PC-3 (cell line): ENCODE measurements around the gene MED8. TPM values are rescaled to one million over a fixed set of nuclear protein-coding genes. Genes with fewer than 3 reads are reported as not detected.

ENCODE experiments used
- ATAC-seq: fragments of 200-7000 bp; cut with Tn5 transposase; 2 replicates; pipeline ENCODE4 v1.9.1; 2020; ENCODE audit warnings: mild to moderate bottlenecking, moderate library complexity
- BruUV-seq: library from RNA; stranded (reverse); fragments of 400-500 nt; replicated peaks from 2 replicates; lab custom pipeline; 2021; lab: Mats Ljungman, UMichigan
- CTCF ChIA-PET: fragments of 300-600 bp; sonication (Branson Sonifier 250); formaldehyde crosslinking; loops from one replicate; lab custom pipeline; 2022; ENCODE audit warnings: antibody characterized with exemption; lab: Charles Lee
- POLR2A ChIA-PET: fragments of 300-600 bp; sonication (Branson Sonifier 250); formaldehyde crosslinking; loops from one replicate; lab custom pipeline; 2022; ENCODE audit warnings: antibody characterized with exemption; ENCODE audit not compliant: unreplicated experiment; lab: Charles Lee
- DNase-seq: peaks from one replicate; pipeline ENCODE4 v3.0.0-alpha.2; 2015
- H2AFZ ChIP-seq: fragments of 300-600 bp; sonication (generic); 2 replicates; pipeline ENCODE4 v1.6.0; 2016; ENCODE audit warnings: antibody characterized with exemption, low read length
- H3F3A ChIP-seq: fragments of 300-600 bp; sonication (generic); one replicate; pipeline ENCODE4 v1.6.0; 2017; ENCODE audit warnings: antibody characterized with exemption, low read length, control low read depth, mild to moderate bottlenecking; ENCODE audit not compliant: unreplicated experiment
- H3K27ac ChIP-seq: fragments of 300-600 bp; sonication (generic); 2 replicates; pipeline ENCODE4 v1.5.1; 2016; ENCODE audit warnings: mild to moderate bottlenecking, low read length
- H3K27me3 ChIP-seq: fragments of 300-600 bp; sonication (generic); 2 replicates; pipeline ENCODE4 v1.6.1; 2016; ENCODE audit warnings: low read length, mixed read lengths
- H3K36me3 ChIP-seq: fragments of 300-600 bp; sonication (generic); 2 replicates; pipeline ENCODE4 v1.6.1; 2016; ENCODE audit warnings: low read depth, mixed run types, low read length, mixed read lengths
- H3K4me1 ChIP-seq: fragments of 300-600 bp; sonication (generic); 2 replicates; pipeline ENCODE4 v1.5.1; 2016; ENCODE audit warnings: low read length; ENCODE audit not compliant: insufficient read depth
- H3K4me2 ChIP-seq: fragments of 300-600 bp; sonication (generic); 2 replicates; pipeline ENCODE4 v1.6.0; 2016; ENCODE audit warnings: low read length
- H3K4me3 ChIP-seq: fragments of 300-600 bp; sonication (generic); 2 replicates; pipeline ENCODE4 v1.5.1; 2016; ENCODE audit warnings: mild to moderate bottlenecking, low read length, mixed read lengths
- H3K79me2 ChIP-seq: fragments of 300-600 bp; sonication (generic); 2 replicates; pipeline ENCODE4 v1.6.1; 2017; ENCODE audit warnings: low read length, mixed read lengths
- H3K9ac ChIP-seq: fragments of 300-600 bp; sonication (generic); 2 replicates; pipeline ENCODE4 v1.6.0; 2016; ENCODE audit warnings: mild to moderate bottlenecking, low read length
- H3K9me2 ChIP-seq: fragments of 300-600 bp; sonication (generic); replicated peaks from 2 replicates; pipeline ENCODE4 v1.6.1; 2016; ENCODE audit warnings: mixed run types, low read length, mixed read lengths
- H3K9me3 ChIP-seq: fragments of 300-600 bp; sonication (generic); 2 replicates; pipeline ENCODE4 v1.6.1; 2016; ENCODE audit warnings: low read length, mixed read lengths
- H4K20me1 ChIP-seq: fragments of 300-600 bp; sonication (generic); 2 replicates; pipeline ENCODE4 v1.6.1; 2016; ENCODE audit warnings: low read length, mixed read lengths
- CTCF ChIP-seq: fragments of 300-600 bp; sonication (generic); conservative IDR thresholded peaks from 2 replicates; pipeline ENCODE4 v1.5.1; 2017; ENCODE audit warnings: antibody characterized with exemption, low read depth, mild to moderate bottlenecking, low read length
- EZH2 ChIP-seq: fragments of 300-600 bp; sonication (generic); IDR thresholded peaks from one replicate; pipeline ENCODE4 v1.6.1; 2017; ENCODE audit warnings: antibody characterized with exemption, mild to moderate bottlenecking, low read length; ENCODE audit not compliant: unreplicated experiment
- EZH2phosphoT487 ChIP-seq: fragments of 300-600 bp; sonication (generic); IDR thresholded peaks from 2 replicates; pipeline ENCODE4 v1.6.1; 2018; ENCODE audit warnings: mild to moderate bottlenecking, antibody characterized with exemption, low read length, borderline replicate concordance
- intact Hi-C: fragments of 100-400 bp; cut with micrococcal nuclease; formaldehyde crosslinking; loops from 2 replicates; pipeline ENCODE4 v1.9.0; 2023
- total RNA-seq: library from RNA; depleted of rRNA; stranded (reverse); fragments of >200 nt; gene quantifications from 2 replicates; pipeline ENCODE4 v1.2.3, GENCODE V29; 2014

Gene MED8
- total RNA-seq, 1 experiment from 2014 or later = 41.8 TPM

- Histone ChIP-seq H4K20me1 (no peaks in the 10 kb centered on the region), H3K4me3 (no peak overlapping the region), H3K9me3 (no peaks in the 10 kb centered on the region), H3K27ac (no peak overlapping the region), H3K4me1 (peaks cover 23% of the 10 kb centered on the region), H3K36me3 (no peaks in the 10 kb centered on the region), H3K9ac (no peak overlapping the region), H3K4me2 (no peak overlapping the region), H2AFZ (no peak overlapping the region), H3K27me3 (no peaks in the 10 kb centered on the region), H3F3A (no peaks in the 10 kb centered on the region), H3K9me2 (no peaks in the 10 kb centered on the region), H3K79me2 (no peaks in the 10 kb centered on the region)
- no peak for ATAC-seq
- intact Hi-C loops = no loop called here
- ChIA-PET POLR2A (no interaction called here), CTCF (no interaction called here)
- DNase-seq = no peak
- no TSS peak for BruUV-seq
- no peak for TF ChIP-seq CTCF
- no peak for TF ChIP-seq EZH2
- no peak for TF ChIP-seq EZH2phosphoT487
These were observed 37.9 kb downstream of the MED8 start for GRCh38 chr1:43351421-43352350.

GRCh38 chr1:43350976-43351375 is 38.6 kb downstream of the MED8 start:
- Histone ChIP-seq H3K79me2 (no peaks in the 10 kb centered on the region), H3F3A (no peaks in the 10 kb centered on the region), H4K20me1 (no peaks in the 10 kb centered on the region), H3K9me2 (no peaks in the 10 kb centered on the region), H2AFZ (no peak overlapping the region), H3K4me3 (no peak overlapping the region), H3K9ac (no peak overlapping the region), H3K4me1 (peaks cover 23% of the 10 kb centered on the region), H3K27me3 (no peaks in the 10 kb centered on the region), H3K27ac (no peak overlapping the region), H3K9me3 (no peaks in the 10 kb centered on the region), H3K36me3 (no peaks in the 10 kb centered on the region), H3K4me2 (no peak overlapping the region)
- DNase-seq (no peak), ATAC-seq (no peak)
- intact Hi-C loops = loop anchor here (1.0 kb wide), 1 partner anchor 7 kb away; the partner anchor contains the start of gene CDC20
- ChIA-PET POLR2A (no interaction called here), CTCF (no interaction called here)
- BruUV-seq = no TSS peak
- TF ChIP-seq EZH2 (no peak), EZH2phosphoT487 (no peak), CTCF (no peak)
